Liver (tissue), 9 donors: ENCODE data around the gene NOL11. TPM values are rescaled to one million over a fixed set of nuclear protein-coding genes. Genes with fewer than 3 reads are reported as not detected.

Experiments used
- DNase-seq: peaks from one replicate; pipeline ENCODE4 v3.0.0-alpha.2; 2017; ENCODE audit warnings: low spot score
- H3K27ac ChIP-seq, 2 donors: one replicate each; pipeline ENCODE4 v1.7.0; 2013; ENCODE audit warnings: inconsistent platforms in 2 of 2, low read length in 2 of 2, control low read depth in 1 of 2, low read depth in 1 of 2, mild to moderate bottlenecking in 1 of 2
- H3K27me3 ChIP-seq, 4 donors: one replicate each; pipeline versions ENCODE4 v1.6.1 to v1.7.0; 2013; ENCODE audit warnings: low read length in 3 of 4, inconsistent platforms in 1 of 4, mild to moderate bottlenecking in 1 of 4, moderate library complexity in 1 of 4; ENCODE audit not compliant: control insufficient read depth in 4 of 4, insufficient read depth in 4 of 4
- H3K36me3 ChIP-seq, 4 donors: one replicate each; pipeline versions ENCODE4 v1.6.1 to v1.7.0; 2013; ENCODE audit warnings: low read length in 3 of 4, mild to moderate bottlenecking in 3 of 4, low read depth in 1 of 4, moderate library complexity in 1 of 4; ENCODE audit not compliant: control insufficient read depth in 4 of 4, insufficient read depth in 3 of 4
- H3K4me1 ChIP-seq, 4 donors: one replicate each; pipeline versions ENCODE4 v1.6.1 to v1.7.0; 2013; ENCODE audit warnings: low read length in 3 of 4, mild to moderate bottlenecking in 3 of 4, moderate library complexity in 1 of 4; ENCODE audit not compliant: control insufficient read depth in 4 of 4, insufficient read depth in 4 of 4
- H3K4me3 ChIP-seq, 3 donors: one replicate each; pipeline versions ENCODE4 v1.6.1 to v1.7.0; 2013; ENCODE audit warnings: low read length in 3 of 3, control low read depth in 1 of 3, low read depth in 1 of 3, mild to moderate bottlenecking in 1 of 3
- H3K9ac ChIP-seq, 2 donors: one replicate each; pipeline ENCODE4 v1.7.0; 2013; ENCODE audit warnings: low read length in 2 of 2, mild to moderate bottlenecking in 2 of 2, moderate library complexity in 2 of 2, control low read depth in 1 of 2, low read depth in 1 of 2
- H3K9me3 ChIP-seq, 4 donors: one replicate each; pipeline versions ENCODE4 v1.6.1 to v1.7.0; 2013; ENCODE audit warnings: low read length in 3 of 4; ENCODE audit not compliant: control insufficient read depth in 4 of 4
- EGR1 ChIP-seq, 2 donors: IDR thresholded peaks; 2 replicates each; pipeline ENCODE4 v1.6.1; 2016 to 2018; ENCODE audit warnings: antibody characterized with exemption in 2 of 2, low read depth in 2 of 2
- FOXA1 ChIP-seq: IDR thresholded peaks from 2 replicates; pipeline ENCODE4 v1.6.1; 2016; ENCODE audit warnings: antibody characterized with exemption
- FOXA2 ChIP-seq: IDR thresholded peaks from 2 replicates; pipeline ENCODE4 v1.6.1; 2016; ENCODE audit warnings: antibody characterized with exemption
- GABPA ChIP-seq, 2 donors: IDR thresholded peaks in 1 of 2; conservative IDR thresholded peaks in 1 of 2; 2 replicates each; pipeline ENCODE4 v1.6.1; 2016; ENCODE audit warnings: antibody characterized with exemption in 2 of 2, mild to moderate bottlenecking in 1 of 2, moderate library complexity in 1 of 2
- HNF4A ChIP-seq, 2 donors: conservative IDR thresholded peaks; 2 replicates each; pipeline ENCODE4 v1.6.1; 2016; ENCODE audit warnings: antibody characterized with exemption in 2 of 2, mild to moderate bottlenecking in 2 of 2
- HNF4G ChIP-seq: IDR thresholded peaks from 2 replicates; pipeline ENCODE4 v1.6.1; 2016; ENCODE audit warnings: antibody characterized with exemption
- JUND ChIP-seq, 2 donors: IDR thresholded peaks; 2 replicates each; pipeline ENCODE4 v1.6.1; 2016; ENCODE audit warnings: antibody characterized with exemption in 2 of 2
- NR2F2 ChIP-seq: IDR thresholded peaks from 2 replicates; pipeline ENCODE4 v1.6.1; 2016; ENCODE audit warnings: antibody characterized with exemption
- RAD21 ChIP-seq, 2 donors: IDR thresholded peaks; 2 replicates each; pipeline ENCODE4 v1.6.1; 2016; ENCODE audit warnings: antibody characterized with exemption in 2 of 2, mild to moderate bottlenecking in 2 of 2
- TAF1 ChIP-seq: conservative IDR thresholded peaks from 2 replicates; pipeline ENCODE4 v1.6.1; 2016; ENCODE audit warnings: antibody characterized with exemption, mild to moderate bottlenecking
- YY1 ChIP-seq: IDR thresholded peaks from 2 replicates; pipeline ENCODE4 v1.6.1; 2016; ENCODE audit warnings: antibody characterized with exemption, mild to moderate bottlenecking
- WGBS: extraction: QIAGEN DNeasy Blood & Tissue Kit; methylation state at CpG from one replicate; pipeline ENCODE4 v1.1.7; 2013; 5-methylcytosine and 5-hydroxymethylcytosine counted together
- polyA plus RNA-seq, 2 donors: library from polyadenylated mRNA; stranded (reverse) in 1 of 2; unstranded in 1 of 2; fragments of 200-250 nt in 1 of 2; fragments of >200 nt in 1 of 2; fragmentation: Nextera tagmentation in 1 of 2; extraction: Ambion mirVana in 1 of 2; gene quantifications; one replicate each; pipeline versions ENCODE4 v1.2.1 to v1.2.3, GENCODE V29; 2013 to 2015
- total RNA-seq, 2 donors: library from RNA; depleted of rRNA; stranded (reverse); fragments of >200 nt; gene quantifications; one replicate each; pipeline ENCODE4 v1.2.3, GENCODE V29; 2014
- TF ChIP-seq, protein P1 (sequence below): IDR thresholded peaks from 2 replicates; pipeline ENCODE4 v1.6.1; 2016; ENCODE audit warnings: antibody characterized with exemption
- TF ChIP-seq, protein P2 (sequence below): fragments of 150-350 bp; IDR thresholded peaks from 2 replicates; pipeline ENCODE4 v1.5.1; 2017; ENCODE audit warnings: improper control_type of control experiment, low read depth, low read length; ENCODE audit not compliant: missing input control
- TF ChIP-seq, protein P3 (sequence below): IDR thresholded peaks from 2 replicates; pipeline ENCODE4 v1.6.1; 2016; ENCODE audit warnings: antibody characterized with exemption
- TF ChIP-seq, protein P4 (sequence below): IDR thresholded peaks from 2 replicates; pipeline ENCODE4 v1.6.1; 2016; ENCODE audit warnings: antibody characterized with exemption
- donor health status: healthy.
- donor health status: healthy.
- donor health status: healthy.
- donor health status: healthy.
- donor health status: healthy.

Gene NOL11
- total and polyA plus RNA-seq, 4 donors, result 11.8 to 27.2 (median 20.7) TPM

DNA sequence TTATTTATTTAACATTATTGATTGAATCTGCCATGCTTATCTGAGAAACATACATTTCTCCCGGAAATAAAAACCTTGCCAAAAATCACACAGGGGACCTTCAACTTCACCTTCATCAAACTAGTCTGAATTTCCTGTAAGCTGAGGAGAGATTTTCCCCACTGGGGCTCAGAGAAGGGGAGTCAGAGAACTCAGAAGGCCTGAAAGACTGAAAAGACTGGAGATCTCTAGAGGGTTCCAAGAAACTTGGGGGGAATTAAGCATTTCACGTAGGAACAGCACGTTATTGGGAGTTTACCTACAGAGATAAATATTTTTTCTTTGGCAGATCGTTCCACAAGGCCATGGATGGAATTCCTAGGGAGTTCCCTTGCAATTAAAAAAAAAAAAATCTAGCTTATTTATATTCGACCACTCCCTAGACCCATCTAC lies 528 bp upstream of the NOL11 start:
- peak overlapping the region; percentile 53 to 80 for H3K9ac ChIP-seq
- WGBS, result under 1% methylated on average over 5 of the region's 5 CpGs
- no peaks in the 10 kb centered on the region for H3K27me3 ChIP-seq
- H3K4me1 ChIP-seq, result peaks cover 8 to 21% (median 11%) of the 10 kb centered on the region in 4 donors
- H3K9me3 ChIP-seq, result no peaks in the 10 kb centered on the region
- no peak for TF ChIP-seq EGR1 (IDR thresholded peaks at IDR 0.05; ENCODE audit: low read depth in 2 of 2)
- TF ChIP-seq, protein P1, sequence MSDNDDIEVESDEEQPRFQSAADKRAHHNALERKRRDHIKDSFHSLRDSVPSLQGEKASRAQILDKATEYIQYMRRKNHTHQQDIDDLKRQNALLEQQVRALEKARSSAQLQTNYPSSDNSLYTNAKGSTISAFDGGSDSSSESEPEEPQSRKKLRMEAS, result no peak
- peak overlapping the region; percentile 52 to 53 for H3K27ac ChIP-seq
- H3K4me3 ChIP-seq, result peak overlapping the region; percentile 38 to 77 (median 58)
- H3K36me3 ChIP-seq, result peaks cover 3 to 17% (median 15%) of the 10 kb centered on the region in 4 donors
- DNase-seq, result no peak

DNA sequence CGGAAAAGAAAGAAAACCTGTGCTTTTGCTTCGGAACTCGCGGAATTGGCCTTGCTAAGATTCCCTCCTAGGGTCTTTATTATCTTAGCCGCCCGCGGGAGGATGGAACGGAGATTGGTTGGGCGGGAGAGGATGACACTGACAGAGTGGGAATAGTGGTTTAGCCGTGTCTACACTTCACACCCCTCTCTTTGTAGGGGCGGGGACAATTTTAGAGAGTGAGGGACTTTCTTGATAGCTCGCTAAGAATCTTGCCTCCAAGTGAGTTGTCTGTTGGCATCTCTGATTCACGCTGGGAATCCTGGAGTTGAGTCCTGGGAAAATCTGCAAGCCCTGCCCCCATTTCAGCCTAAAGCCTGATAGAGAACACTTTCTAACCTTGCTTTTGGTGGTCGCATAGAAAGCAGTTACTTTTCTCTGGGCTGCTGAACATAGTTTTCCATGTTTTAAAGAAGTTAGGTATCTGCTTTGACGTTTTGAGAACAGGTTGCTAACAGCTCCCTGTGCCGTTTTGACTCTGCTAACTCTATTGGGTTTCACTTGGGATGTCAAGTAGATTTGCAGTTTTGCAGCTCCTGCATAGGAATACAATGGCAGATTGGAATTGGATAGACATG lies 697 bp downstream of the NOL11 start:
- TF ChIP-seq, protein P2, sequence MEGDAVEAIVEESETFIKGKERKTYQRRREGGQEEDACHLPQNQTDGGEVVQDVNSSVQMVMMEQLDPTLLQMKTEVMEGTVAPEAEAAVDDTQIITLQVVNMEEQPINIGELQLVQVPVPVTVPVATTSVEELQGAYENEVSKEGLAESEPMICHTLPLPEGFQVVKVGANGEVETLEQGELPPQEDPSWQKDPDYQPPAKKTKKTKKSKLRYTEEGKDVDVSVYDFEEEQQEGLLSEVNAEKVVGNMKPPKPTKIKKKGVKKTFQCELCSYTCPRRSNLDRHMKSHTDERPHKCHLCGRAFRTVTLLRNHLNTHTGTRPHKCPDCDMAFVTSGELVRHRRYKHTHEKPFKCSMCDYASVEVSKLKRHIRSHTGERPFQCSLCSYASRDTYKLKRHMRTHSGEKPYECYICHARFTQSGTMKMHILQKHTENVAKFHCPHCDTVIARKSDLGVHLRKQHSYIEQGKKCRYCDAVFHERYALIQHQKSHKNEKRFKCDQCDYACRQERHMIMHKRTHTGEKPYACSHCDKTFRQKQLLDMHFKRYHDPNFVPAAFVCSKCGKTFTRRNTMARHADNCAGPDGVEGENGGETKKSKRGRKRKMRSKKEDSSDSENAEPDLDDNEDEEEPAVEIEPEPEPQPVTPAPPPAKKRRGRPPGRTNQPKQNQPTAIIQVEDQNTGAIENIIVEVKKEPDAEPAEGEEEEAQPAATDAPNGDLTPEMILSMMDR, result no peak
- TF ChIP-seq, protein P1, result no peak
- TF ChIP-seq FOXA1 (no peak), YY1 (no peak), GABPA (IDR thresholded peaks at IDR 0.05 in 1 of 2, conservative IDR thresholded peaks at IDR 0.05 in 1 of 2) (no peak), HNF4A (conservative IDR thresholded peaks at IDR 0.05) (no peak)
- TF ChIP-seq, protein P3, sequence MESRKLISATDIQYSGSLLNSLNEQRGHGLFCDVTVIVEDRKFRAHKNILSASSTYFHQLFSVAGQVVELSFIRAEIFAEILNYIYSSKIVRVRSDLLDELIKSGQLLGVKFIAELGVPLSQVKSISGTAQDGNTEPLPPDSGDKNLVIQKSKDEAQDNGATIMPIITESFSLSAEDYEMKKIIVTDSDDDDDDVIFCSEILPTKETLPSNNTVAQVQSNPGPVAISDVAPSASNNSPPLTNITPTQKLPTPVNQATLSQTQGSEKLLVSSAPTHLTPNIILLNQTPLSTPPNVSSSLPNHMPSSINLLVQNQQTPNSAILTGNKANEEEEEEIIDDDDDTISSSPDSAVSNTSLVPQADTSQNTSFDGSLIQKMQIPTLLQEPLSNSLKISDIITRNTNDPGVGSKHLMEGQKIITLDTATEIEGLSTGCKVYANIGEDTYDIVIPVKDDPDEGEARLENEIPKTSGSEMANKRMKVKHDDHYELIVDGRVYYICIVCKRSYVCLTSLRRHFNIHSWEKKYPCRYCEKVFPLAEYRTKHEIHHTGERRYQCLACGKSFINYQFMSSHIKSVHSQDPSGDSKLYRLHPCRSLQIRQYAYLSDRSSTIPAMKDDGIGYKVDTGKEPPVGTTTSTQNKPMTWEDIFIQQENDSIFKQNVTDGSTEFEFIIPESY, result no peak
- TF ChIP-seq, protein P4, sequence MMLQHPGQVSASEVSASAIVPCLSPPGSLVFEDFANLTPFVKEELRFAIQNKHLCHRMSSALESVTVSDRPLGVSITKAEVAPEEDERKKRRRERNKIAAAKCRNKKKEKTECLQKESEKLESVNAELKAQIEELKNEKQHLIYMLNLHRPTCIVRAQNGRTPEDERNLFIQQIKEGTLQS, result no peak
- Histone ChIP-seq H3K9ac (peak overlapping the region; percentile 93 to 96), H3K9me3 (no peaks in the 10 kb centered on the region), H3K27me3 (no peaks in the 10 kb centered on the region), H3K27ac (peak overlapping the region; percentile 85 to 91), H3K4me1 (peaks cover 8 to 21% (median 11%) of the 10 kb centered on the region in 4 donors), H3K36me3 (peaks cover 3 to 22% (median 19%) of the 10 kb centered on the region in 4 donors), H3K4me3 (peak overlapping the region; percentile 77 to 100 (median 95))
- DNase-seq, result no peak
- WGBS, result under 1% methylated on average over 16 of the region's 16 CpGs

DNA sequence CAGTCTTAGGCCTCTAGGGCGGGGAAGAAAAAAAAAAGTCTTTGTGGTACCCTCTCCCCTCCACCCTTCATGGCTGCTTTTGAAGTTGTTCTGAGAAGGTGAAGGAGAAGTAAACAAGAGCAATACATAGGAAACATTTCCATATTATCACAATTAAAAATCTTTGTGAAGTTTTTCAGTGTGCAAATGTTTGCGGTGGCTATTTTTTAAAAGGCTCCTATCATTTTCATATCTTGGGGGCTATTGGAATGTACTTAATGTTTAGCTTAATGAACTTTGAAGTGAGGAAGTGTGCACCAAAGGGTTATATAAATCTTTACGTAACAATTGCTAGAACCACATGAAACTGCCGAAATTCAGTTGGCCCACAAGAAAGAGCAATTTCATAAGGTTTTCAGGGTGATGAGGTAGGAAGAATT lies 7.6 kb downstream of the NOL11 start:
- Histone ChIP-seq H3K9ac (no peak overlapping the region), H3K4me3 (no peak overlapping the region), H3K9me3 (no peaks in the 10 kb centered on the region), H3K4me1 (peaks cover 0 to 12% (median 6%) of the 10 kb centered on the region in 4 donors), H3K27ac (no peak overlapping the region), H3K27me3 (no peaks in the 10 kb centered on the region), H3K36me3 (peaks cover 7 to 62% (median 51%) of the 10 kb centered on the region in 4 donors)
- DNase-seq, result no peak
- 92% methylated on average over 4 of the region's 4 CpGs for WGBS
- TF ChIP-seq RAD21 (IDR thresholded peaks at IDR 0.05) (no peak), FOXA2 (no peak), JUND (IDR thresholded peaks at IDR 0.05) (no peak), NR2F2 (no peak), HNF4G (no peak), TAF1 (no peak)
- TF ChIP-seq, protein P4, result no peak
